ENCODE results near the gene RASSF5. TPM values are rescaled to one million over a fixed set of nuclear protein-coding genes. Genes with fewer than 3 reads are reported as not detected.
A peak's percentile ranks its signal among the peaks of the same experiment; 100 is the strongest.

The RASSF5 gene
- total and polyA plus RNA-seq, 10 of the 15 experiments (the other 5 are each of a cell fraction or from before 2014, with no cell fraction given): 14.0 to 89.6 (median 68.9) TPM

DNA sequence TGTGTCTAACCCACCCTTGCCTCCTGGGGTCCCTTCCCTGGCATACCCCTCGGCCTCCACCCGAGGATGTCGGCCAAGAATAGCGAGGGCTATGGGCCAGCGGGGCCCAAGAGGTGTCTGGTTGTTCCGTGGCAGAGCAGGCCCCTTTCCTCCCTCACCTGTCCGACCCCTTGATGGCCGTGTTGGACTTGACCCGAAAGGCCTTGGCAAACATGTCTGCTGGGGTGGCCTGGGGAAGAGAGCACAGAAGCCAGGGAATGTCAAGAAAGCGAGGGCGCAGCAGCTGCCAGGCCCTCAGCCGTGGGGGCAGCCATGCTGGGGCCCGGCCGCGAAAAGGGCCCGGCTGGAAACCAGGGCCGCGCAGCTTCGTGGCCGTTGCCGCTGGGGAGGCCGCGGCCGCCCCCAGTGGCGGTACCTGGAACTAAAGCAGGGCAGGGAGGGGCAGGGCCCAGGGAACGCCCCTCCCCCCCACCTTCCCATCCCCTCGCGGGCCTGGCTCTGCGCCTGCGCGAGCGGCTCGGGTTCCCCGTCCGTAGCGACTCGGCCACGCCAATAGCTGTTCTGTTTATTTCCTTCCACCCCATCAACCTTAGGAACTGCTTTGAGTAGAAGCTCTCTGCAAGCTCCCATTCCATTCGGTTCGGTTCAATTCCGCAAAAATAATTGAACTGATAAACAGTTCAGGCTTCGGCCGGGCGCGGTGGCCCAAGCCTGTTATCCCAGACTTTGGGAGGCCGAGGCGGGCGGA lies 105.0 kb downstream of the RASSF5 start, which contains the start of gene EIF2D (continued):
- TF ChIP-seq, protein P1, sequence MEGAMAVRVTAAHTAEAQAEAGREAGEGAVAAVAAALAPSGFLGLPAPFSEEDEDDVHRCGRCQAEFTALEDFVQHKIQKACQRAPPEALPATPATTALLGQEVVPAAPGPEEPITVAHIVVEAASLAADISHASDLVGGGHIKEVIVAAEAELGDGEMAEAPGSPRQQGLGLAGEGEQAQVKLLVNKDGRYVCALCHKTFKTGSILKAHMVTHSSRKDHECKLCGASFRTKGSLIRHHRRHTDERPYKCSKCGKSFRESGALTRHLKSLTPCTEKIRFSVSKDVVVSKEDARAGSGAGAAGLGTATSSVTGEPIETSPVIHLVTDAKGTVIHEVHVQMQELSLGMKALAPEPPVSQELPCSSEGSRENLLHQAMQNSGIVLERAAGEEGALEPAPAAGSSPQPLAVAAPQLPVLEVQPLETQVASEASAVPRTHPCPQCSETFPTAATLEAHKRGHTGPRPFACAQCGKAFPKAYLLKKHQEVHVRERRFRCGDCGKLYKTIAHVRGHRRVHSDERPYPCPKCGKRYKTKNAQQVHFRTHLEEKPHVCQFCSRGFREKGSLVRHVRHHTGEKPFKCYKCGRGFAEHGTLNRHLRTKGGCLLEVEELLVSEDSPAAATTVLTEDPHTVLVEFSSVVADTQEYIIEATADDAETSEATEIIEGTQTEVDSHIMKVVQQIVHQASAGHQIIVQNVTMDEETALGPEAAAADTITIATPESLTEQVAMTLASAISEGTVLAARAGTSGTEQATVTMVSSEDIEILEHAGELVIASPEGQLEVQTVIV (IDR thresholded peaks at IDR 0.05; ENCODE audit: borderline replicate concordance, partially characterized antibody): peak; percentile 53
- TF ChIP-seq MYC (IDR thresholded peaks at IDR 0.05; ENCODE audit: insufficient read depth, insufficient read length, insufficient replicate concordance, low read length, severe bottlenecking) (peak; percentile 78), GATAD2B (conservative IDR thresholded peaks at IDR 0.05; ENCODE audit: low read depth) (peak; percentile 94; the same call in 1 of the 2 replicates), RBBP5 (conservative IDR thresholded peaks at IDR 0.05) (0 out of 2 replicates have a peak, but pooled peaks have one; percentile 42), JUND (IDR thresholded peaks at IDR 0.05; ENCODE audit: low read depth, low read length) (no peak), IKZF2 (IDR thresholded peaks at IDR 0.05) (peak in 1 of 2 experiments; percentile 69), SUPT20H (IDR thresholded peaks at IDR 0.05; ENCODE audit: borderline replicate concordance, control insufficient read depth, low read depth, low read length) (no peak), RUNX3 (IDR thresholded peaks at IDR 0.05; ENCODE audit: low read length) (peak; percentile 68), RB1 (IDR thresholded peaks at IDR 0.05; ENCODE audit: borderline replicate concordance) (peak; percentile 99), CREB1 (IDR thresholded peaks at IDR 0.05; ENCODE audit: low read depth) (peak; percentile 67; the same call in 1 of the 2 replicates), MYB (IDR thresholded peaks at IDR 0.05; ENCODE audit: borderline replicate concordance, low read depth, low read length) (0 out of 2 replicates have a peak, but pooled peaks have one; percentile 64), MTA3 (IDR thresholded peaks at IDR 0.05; ENCODE audit: borderline replicate concordance, low read length) (no peak), STAT1 (conservative IDR thresholded peaks at IDR 0.05) (peak; percentile 98; the same call in 1 of the 2 replicates), STAT3 (IDR thresholded peaks at IDR 0.05; ENCODE audit: low read depth, low read length) (no peak), RELA (IDR thresholded peaks at IDR 0.05; ENCODE audit: borderline replicate concordance, partially characterized antibody) (peak; percentile 94), FOXK2 (IDR thresholded peaks at IDR 0.05) (peak; percentile 36; the same call in 1 of the 2 replicates), NFIC (IDR thresholded peaks at IDR 0.05; ENCODE audit: low read depth, low read length) (no peak; the same call in 1 of the 2 replicates)
- TF ChIP-seq, protein P2, sequence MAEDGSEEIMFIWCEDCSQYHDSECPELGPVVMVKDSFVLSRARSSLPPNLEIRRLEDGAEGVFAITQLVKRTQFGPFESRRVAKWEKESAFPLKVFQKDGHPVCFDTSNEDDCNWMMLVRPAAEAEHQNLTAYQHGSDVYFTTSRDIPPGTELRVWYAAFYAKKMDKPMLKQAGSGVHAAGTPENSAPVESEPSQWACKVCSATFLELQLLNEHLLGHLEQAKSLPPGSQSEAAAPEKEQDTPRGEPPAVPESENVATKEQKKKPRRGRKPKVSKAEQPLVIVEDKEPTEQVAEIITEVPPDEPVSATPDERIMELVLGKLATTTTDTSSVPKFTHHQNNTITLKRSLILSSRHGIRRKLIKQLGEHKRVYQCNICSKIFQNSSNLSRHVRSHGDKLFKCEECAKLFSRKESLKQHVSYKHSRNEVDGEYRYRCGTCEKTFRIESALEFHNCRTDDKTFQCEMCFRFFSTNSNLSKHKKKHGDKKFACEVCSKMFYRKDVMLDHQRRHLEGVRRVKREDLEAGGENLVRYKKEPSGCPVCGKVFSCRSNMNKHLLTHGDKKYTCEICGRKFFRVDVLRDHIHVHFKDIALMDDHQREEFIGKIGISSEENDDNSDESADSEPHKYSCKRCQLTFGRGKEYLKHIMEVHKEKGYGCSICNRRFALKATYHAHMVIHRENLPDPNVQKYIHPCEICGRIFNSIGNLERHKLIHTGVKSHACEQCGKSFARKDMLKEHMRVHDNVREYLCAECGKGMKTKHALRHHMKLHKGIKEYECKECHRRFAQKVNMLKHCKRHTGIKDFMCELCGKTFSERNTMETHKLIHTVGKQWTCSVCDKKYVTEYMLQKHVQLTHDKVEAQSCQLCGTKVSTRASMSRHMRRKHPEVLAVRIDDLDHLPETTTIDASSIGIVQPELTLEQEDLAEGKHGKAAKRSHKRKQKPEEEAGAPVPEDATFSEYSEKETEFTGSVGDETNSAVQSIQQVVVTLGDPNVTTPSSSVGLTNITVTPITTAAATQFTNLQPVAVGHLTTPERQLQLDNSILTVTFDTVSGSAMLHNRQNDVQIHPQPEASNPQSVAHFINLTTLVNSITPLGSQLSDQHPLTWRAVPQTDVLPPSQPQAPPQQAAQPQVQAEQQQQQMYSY (CRISPR knock-in tag; IDR thresholded peaks at IDR 0.05): no peak
- TF ChIP-seq, protein P3, sequence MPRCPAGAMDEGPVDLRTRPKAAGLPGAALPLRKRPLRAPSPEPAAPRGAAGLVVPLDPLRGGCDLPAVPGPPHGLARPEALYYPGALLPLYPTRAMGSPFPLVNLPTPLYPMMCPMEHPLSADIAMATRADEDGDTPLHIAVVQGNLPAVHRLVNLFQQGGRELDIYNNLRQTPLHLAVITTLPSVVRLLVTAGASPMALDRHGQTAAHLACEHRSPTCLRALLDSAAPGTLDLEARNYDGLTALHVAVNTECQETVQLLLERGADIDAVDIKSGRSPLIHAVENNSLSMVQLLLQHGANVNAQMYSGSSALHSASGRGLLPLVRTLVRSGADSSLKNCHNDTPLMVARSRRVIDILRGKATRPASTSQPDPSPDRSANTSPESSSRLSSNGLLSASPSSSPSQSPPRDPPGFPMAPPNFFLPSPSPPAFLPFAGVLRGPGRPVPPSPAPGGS (IDR thresholded peaks at IDR 0.05; ENCODE audit: borderline replicate concordance, insufficient read depth, low read depth, low read length, poor library complexity, severe bottlenecking): peak; percentile 46
